Left lung (tissue), 10 donors: Measurements from ENCODE around the gene RAB6B. TPM values are rescaled to one million over a fixed set of nuclear protein-coding genes. Genes with fewer than 3 reads are reported as not detected.

ENCODE experiments used
- ATAC-seq: fragments of 200-7000 bp; cut with Tn5 transposase; one replicate; pipeline ENCODE4 v1.9.1; 2020; ENCODE audit warnings: moderate library complexity
- DNase-seq, 4 donors: peaks; one replicate each; pipeline ENCODE4 v3.0.0-alpha.2; 2013 to 2020
- H3K27ac ChIP-seq, 2 donors: fragments of 200-600 bp; sonication (generic) in 1 of 2; one replicate each; pipeline versions ENCODE4 v1.5.0 to v1.8.0; 2020 to 2021
- H3K27me3 ChIP-seq, 2 donors: fragments of 200-600 bp; sonication (generic) in 1 of 2; one replicate each; pipeline versions ENCODE4 v1.5.0 to v1.8.0; 2020 to 2021
- H3K36me3 ChIP-seq, 2 donors: fragments of 200-600 bp; sonication (generic) in 1 of 2; one replicate each; pipeline versions ENCODE4 v1.5.0 to v1.8.0; 2020 to 2021
- H3K4me1 ChIP-seq, 2 donors: fragments of 200-600 bp; one replicate each; pipeline ENCODE4 v1.8.0; 2021
- H3K4me3 ChIP-seq, 2 donors: fragments of 200-600 bp; sonication (generic) in 1 of 2; one replicate each; pipeline versions ENCODE4 v1.5.0 to v1.8.0; 2020 to 2021; ENCODE audit warnings: mild to moderate bottlenecking in 1 of 2
- H3K9me3 ChIP-seq, 2 donors: fragments of 200-600 bp; sonication (generic) in 1 of 2; one replicate each; pipeline versions ENCODE4 v1.5.0 to v1.8.0; 2020 to 2021
- intact Hi-C, 2 donors: fragments of 100-400 bp; cut with DNase I; formaldehyde crosslinking; loops; one replicate each; pipeline versions ENCODE4 v1.11.2 to v1.14.2; 2022
- polyA plus RNA-seq, 6 donors: library from polyadenylated mRNA; unstranded; fragments of 120-200 nt; gene quantifications; one replicate each; pipeline ENCODE4 v1.2.1, GENCODE V29; 2013; ENCODE audit not compliant: insufficient read length in 6 of 6
- total RNA-seq, 2 donors: library from RNA; stranded (reverse); fragmentation: NEBNext Ultra II Directional; extraction: Animal tissue kit (Norgen Biotek cat#: 25700); gene quantifications; one replicate each; pipeline ENCODE4 v1.2.1, GENCODE V29; 2021
- TF ChIP-seq, protein P1 (sequence below), 2 donors: fragments of 200-600 bp; sonication (generic) in 1 of 2; IDR thresholded peaks; one replicate each; pipeline versions ENCODE4 v1.5.0 to v1.8.0; 2021; ENCODE audit warnings: antibody characterized with exemption in 2 of 2
- donor health status: DM: no; HTN: yes; CAD: no.
- donor health status: DM: no; HTN: no; CAD: no.

Gene RAB6B
- total and polyA plus RNA-seq, 8 donors = 3.7 to 11.4 (median 6.1) TPM

- intact Hi-C loops = no loop called here
- Histone ChIP-seq H3K4me3 (no peak overlapping the region), H3K9me3 (no peaks in the 10 kb centered on the region), H3K27me3 (peaks cover 0 to 44% of the 10 kb centered on the region in 2 donors), H3K36me3 (no peaks in the 10 kb centered on the region), H3K27ac (no peak overlapping the region), H3K4me1 (peaks cover 0 to 16% of the 10 kb centered on the region in 2 donors)
- ATAC-seq (no peak), DNase-seq (no peak)
- TF ChIP-seq, protein P1, sequence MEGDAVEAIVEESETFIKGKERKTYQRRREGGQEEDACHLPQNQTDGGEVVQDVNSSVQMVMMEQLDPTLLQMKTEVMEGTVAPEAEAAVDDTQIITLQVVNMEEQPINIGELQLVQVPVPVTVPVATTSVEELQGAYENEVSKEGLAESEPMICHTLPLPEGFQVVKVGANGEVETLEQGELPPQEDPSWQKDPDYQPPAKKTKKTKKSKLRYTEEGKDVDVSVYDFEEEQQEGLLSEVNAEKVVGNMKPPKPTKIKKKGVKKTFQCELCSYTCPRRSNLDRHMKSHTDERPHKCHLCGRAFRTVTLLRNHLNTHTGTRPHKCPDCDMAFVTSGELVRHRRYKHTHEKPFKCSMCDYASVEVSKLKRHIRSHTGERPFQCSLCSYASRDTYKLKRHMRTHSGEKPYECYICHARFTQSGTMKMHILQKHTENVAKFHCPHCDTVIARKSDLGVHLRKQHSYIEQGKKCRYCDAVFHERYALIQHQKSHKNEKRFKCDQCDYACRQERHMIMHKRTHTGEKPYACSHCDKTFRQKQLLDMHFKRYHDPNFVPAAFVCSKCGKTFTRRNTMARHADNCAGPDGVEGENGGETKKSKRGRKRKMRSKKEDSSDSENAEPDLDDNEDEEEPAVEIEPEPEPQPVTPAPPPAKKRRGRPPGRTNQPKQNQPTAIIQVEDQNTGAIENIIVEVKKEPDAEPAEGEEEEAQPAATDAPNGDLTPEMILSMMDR (IDR thresholded peaks at IDR 0.05) = no peak
These were observed 1.9 kb downstream of the RAB6B start for GRCh38 chr3:133893683-133894352.

DNA sequence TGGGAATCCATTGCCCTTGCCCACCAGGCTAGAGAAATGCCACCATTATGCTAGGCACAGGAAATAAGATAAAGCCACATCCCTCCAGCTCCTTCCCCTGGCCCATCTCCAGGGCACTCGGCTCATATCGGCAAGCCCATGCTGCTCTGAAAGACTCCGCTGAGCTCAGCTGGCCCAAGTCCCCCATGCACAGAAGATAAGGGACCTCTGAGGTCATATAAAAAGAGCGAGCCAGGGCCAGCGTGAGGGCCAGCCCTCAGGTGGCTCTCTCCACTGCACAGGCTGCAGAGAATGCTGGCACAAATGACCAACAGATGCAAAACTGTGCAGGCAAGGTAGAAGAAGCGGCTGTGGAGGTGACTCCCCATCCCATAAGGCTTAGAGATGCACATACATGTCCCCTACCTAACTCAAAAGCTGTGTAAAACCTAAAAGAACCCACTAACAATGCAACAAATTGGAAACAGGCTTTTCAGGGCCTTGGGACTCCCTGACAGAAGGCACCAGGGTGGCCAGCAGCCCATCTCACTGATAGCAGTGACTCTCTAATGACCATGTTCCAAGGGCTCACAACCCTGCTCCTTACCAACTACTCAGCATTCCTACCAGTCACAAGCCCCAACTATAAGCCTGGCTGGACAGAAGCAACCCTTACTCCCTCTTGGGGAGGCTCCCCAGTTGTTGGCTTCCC is 3.0 kb downstream of the RAB6B start:
- no peak for ATAC-seq

GRCh38 chr3:133891662-133892378 is 3.9 kb downstream of the RAB6B start:
- no peaks in the 10 kb centered on the region for H3K9me3 ChIP-seq
- H3K27ac ChIP-seq = no peak overlapping the region
- intact Hi-C loops = no loop called here
- no peak overlapping the region for H3K4me3 ChIP-seq
- H3K4me1 ChIP-seq = peaks cover 0 to 16% of the 10 kb centered on the region in 2 donors
- DNase-seq (no peak), ATAC-seq (no peak)
- H3K36me3 ChIP-seq = no peaks in the 10 kb centered on the region
- TF ChIP-seq, protein P1 (IDR thresholded peaks at IDR 0.05) = no peak
- peaks cover 0 to 33% of the 10 kb centered on the region in 2 donors for H3K27me3 ChIP-seq

More for the DNA sequence above, 3.0 kb downstream of the RAB6B start:
- peaks cover 0 to 16% of the 10 kb centered on the region in 2 donors for H3K4me1 ChIP-seq
- TF ChIP-seq, protein P1 (IDR thresholded peaks at IDR 0.05) = no peak
- H3K4me3 ChIP-seq = no peak overlapping the region
- H3K27ac ChIP-seq = no peak overlapping the region
- intact Hi-C loops = no loop called here
- no peak for DNase-seq
- H3K36me3 ChIP-seq = no peaks in the 10 kb centered on the region
- no peaks in the 10 kb centered on the region for H3K9me3 ChIP-seq
- H3K27me3 ChIP-seq = peaks cover 0 to 41% of the 10 kb centered on the region in 2 donors

DNA sequence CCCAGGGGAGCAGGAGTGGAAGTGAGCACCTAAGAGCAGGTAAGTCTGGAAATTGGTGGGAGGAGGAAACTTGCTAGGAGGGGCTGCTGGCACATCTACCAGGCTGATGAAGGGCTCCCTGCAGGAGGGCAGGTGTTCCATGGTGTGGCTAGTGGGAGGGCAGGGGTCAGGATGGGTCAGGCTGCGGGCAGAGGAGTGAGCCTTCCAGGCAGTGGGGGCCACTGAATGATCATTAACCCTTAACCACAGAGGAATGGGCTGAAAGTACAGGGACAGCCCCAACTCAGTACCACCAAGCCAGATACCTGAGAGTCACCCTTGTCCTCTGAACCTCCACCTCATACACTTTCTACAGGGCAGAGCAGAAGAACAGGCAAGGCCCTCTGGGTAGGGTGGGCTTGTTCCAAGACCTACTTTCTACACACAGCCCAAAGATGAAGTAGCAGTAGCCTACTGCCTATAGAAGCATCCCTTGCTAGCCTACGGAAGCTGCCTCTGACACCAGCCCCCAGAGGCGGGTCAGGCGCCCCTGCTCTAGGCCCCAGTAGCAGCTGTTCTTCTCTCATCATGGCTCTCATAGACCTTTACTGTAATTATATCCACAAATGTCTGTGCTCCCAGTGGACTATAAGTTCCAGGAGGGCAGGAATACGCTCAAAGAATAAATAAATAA is 4.6 kb downstream of the RAB6B start:
- intact Hi-C loops = no loop called here
- Histone ChIP-seq H3K27me3 (peaks cover 0 to 26% of the 10 kb centered on the region in 2 donors), H3K4me1 (peaks cover 0 to 16% of the 10 kb centered on the region in 2 donors), H3K4me3 (no peak overlapping the region), H3K27ac (no peak overlapping the region), H3K9me3 (no peaks in the 10 kb centered on the region), H3K36me3 (no peaks in the 10 kb centered on the region)
- ATAC-seq = no peak
- DNase-seq = no peak
- TF ChIP-seq, protein P1 (IDR thresholded peaks at IDR 0.05) = no peak
